Nephron (organoid): Measurements from ENCODE around the gene SYT12.

Source experiments
- H3K27ac Mint-ChIP-seq, 3 experiments: 2 replicates each; pipeline ENCODE4 v1.8.0; 2020; ENCODE audit warnings: mixed read lengths in 3 of 3, mild to moderate bottlenecking in 2 of 3, moderate library complexity in 1 of 3
- H3K27me3 Mint-ChIP-seq: 2 replicates; pipeline ENCODE4 v1.8.0; 2021; ENCODE audit warnings: low read depth, mild to moderate bottlenecking, moderate library complexity, mixed read lengths
- H3K36me3 Mint-ChIP-seq: 2 replicates; pipeline ENCODE4 v1.8.0; 2020; ENCODE audit warnings: low read depth, mixed read lengths
- H3K4me1 Mint-ChIP-seq: 2 replicates; pipeline ENCODE4 v1.8.0; 2020; ENCODE audit warnings: mixed read lengths
- H3K4me3 Mint-ChIP-seq, 3 experiments: 2 replicates each; pipeline ENCODE4 v1.8.0; 2020; ENCODE audit warnings: mild to moderate bottlenecking in 3 of 3, mixed read lengths in 3 of 3, moderate library complexity in 2 of 3
- H3K9me3 Mint-ChIP-seq: 2 replicates; pipeline ENCODE4 v1.8.0; 2020; ENCODE audit warnings: mixed read lengths
- TF ChIP-seq, protein P1 (sequence below), 3 experiments: fragments of 200-600 bp; sonication (generic); IDR thresholded peaks; one replicate each; pipeline ENCODE4 v1.5.0; 2021; ENCODE audit warnings: antibody characterized with exemption in 3 of 3; ENCODE audit not compliant: unreplicated experiment in 3 of 3

The SYT12 gene

DNA sequence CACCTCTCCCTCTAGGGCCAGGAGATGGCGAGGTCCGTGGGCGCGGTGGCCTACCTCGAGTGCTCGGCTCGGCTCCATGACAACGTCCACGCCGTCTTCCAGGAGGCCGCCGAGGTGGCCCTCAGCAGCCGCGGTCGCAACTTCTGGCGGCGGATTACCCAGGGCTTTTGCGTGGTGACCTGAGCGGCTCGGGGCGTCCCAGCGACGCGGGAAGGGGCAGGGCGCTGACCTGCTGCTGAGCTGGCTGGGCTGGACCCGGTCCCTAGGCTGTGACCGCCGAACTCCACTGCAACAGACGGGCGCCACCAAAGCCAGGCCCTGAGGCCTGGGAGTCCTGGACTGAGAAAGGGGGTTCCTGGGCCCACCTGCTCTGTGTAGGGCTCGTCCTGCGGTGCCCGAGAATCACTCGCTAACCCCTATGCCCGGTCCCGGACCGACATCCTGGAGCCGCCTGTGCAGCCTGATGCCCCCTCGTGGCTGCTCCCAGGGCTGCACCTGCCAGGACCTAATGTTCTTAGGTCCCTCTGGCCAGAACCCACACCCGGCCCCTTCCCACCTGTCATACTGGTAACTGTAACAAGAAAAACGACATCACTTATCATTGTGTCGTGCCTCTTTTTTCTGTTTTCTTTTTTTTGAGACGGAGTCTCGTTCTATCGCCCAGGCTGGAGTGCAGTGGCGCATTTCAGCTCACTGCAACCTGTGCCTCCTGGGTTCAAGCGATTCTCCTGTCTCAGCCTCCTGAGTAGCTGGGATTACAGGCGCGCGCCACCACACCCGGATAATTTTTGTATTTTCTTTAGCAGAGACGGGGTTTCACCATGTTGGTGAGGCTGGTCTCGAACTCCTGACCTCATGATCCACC, 48.7 kb downstream of the SYT12 start:
- peaks cover 15% of the 10 kb centered on the region for H3K27me3 Mint-ChIP-seq
- H3K9me3 Mint-ChIP-seq: no peaks in the 10 kb centered on the region
- TF ChIP-seq, protein P1, sequence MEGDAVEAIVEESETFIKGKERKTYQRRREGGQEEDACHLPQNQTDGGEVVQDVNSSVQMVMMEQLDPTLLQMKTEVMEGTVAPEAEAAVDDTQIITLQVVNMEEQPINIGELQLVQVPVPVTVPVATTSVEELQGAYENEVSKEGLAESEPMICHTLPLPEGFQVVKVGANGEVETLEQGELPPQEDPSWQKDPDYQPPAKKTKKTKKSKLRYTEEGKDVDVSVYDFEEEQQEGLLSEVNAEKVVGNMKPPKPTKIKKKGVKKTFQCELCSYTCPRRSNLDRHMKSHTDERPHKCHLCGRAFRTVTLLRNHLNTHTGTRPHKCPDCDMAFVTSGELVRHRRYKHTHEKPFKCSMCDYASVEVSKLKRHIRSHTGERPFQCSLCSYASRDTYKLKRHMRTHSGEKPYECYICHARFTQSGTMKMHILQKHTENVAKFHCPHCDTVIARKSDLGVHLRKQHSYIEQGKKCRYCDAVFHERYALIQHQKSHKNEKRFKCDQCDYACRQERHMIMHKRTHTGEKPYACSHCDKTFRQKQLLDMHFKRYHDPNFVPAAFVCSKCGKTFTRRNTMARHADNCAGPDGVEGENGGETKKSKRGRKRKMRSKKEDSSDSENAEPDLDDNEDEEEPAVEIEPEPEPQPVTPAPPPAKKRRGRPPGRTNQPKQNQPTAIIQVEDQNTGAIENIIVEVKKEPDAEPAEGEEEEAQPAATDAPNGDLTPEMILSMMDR (IDR thresholded peaks at IDR 0.05; ENCODE audit: unreplicated experiment in 3 of 3): peak; percentile 65 to 76 (median 69)
- no peaks in the 10 kb centered on the region for H3K4me1 Mint-ChIP-seq
- H3K4me3 Mint-ChIP-seq: no peak overlapping the region
- H3K27ac Mint-ChIP-seq: no peak overlapping the region
- no peaks in the 10 kb centered on the region for H3K36me3 Mint-ChIP-seq

DNA sequence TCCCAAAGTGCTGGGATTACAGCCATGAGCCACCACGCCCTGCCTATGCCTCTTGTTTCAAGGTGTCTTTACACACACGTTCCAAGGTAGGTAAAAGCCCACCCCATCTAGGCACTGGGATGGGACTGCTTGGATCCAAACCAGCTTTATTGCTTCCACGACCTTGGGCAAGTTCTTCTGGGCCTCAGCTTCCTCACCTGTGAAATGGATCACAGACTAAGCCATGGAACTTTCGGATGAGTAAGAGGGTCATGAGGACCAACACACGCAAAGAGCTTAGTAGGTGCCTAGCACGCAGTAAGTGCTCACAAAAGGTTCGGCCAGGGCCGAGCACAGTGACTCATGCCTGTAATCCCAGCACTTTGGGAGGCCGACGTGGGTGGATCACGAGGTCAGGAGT, 49.4 kb downstream of the SYT12 start:
- H3K27me3 Mint-ChIP-seq: peaks cover 15% of the 10 kb centered on the region
- TF ChIP-seq, protein P1 (IDR thresholded peaks at IDR 0.05; ENCODE audit: unreplicated experiment in 3 of 3): no peak
- H3K9me3 Mint-ChIP-seq: no peaks in the 10 kb centered on the region
- no peaks in the 10 kb centered on the region for H3K4me1 Mint-ChIP-seq
- H3K27ac Mint-ChIP-seq: no peak overlapping the region
- no peaks in the 10 kb centered on the region for H3K36me3 Mint-ChIP-seq
- no peak overlapping the region for H3K4me3 Mint-ChIP-seq

DNA sequence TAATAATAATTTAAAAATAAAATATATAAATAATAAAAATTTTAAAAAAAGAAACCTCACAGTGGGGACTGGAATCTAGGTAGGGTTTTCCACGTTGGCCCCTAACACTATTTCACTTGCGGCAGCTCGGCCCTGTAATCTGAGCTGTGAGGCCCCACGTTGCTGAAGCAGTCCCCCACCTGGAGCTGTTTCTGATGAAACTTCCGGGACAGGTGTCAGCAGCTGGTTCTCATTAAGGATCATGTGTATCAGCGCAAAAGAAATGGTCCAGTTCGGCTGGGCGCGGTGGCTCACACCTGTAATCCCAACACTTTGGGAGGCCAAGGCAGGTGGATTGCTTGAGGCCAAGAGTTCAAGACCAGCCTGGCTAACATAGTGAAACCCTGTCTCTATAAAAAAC, 51.0 kb downstream of the SYT12 start:
- no peaks in the 10 kb centered on the region for H3K36me3 Mint-ChIP-seq
- no peak overlapping the region for H3K4me3 Mint-ChIP-seq
- no peaks in the 10 kb centered on the region for H3K9me3 Mint-ChIP-seq
- H3K27ac Mint-ChIP-seq: no peak overlapping the region
- peaks cover under 1% of the 10 kb centered on the region for H3K4me1 Mint-ChIP-seq
- TF ChIP-seq, protein P1 (IDR thresholded peaks at IDR 0.05; ENCODE audit: unreplicated experiment in 3 of 3): no peak
- peaks cover 12% of the 10 kb centered on the region for H3K27me3 Mint-ChIP-seq

DNA sequence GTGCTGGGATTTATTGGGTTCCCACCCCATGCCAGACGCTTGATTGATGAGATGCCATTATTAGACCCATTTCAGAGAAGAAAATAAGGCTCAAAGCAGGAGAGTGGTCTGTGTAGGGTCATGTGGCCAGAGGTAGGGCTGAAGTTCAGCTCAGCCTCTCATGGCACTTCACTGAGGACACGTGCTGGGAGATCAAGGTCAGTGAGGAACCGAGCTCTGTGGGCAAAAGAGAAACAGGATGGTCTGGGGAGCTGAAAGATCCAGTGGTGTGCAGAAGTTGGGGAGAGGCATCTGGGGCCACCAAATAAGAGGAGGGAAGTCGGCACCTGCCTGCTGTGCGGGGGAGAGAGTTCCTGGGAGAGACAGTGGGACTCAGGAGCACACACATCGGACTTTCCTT, 53.3 kb downstream of the SYT12 start:
- no peak overlapping the region for H3K4me3 Mint-ChIP-seq

DNA sequence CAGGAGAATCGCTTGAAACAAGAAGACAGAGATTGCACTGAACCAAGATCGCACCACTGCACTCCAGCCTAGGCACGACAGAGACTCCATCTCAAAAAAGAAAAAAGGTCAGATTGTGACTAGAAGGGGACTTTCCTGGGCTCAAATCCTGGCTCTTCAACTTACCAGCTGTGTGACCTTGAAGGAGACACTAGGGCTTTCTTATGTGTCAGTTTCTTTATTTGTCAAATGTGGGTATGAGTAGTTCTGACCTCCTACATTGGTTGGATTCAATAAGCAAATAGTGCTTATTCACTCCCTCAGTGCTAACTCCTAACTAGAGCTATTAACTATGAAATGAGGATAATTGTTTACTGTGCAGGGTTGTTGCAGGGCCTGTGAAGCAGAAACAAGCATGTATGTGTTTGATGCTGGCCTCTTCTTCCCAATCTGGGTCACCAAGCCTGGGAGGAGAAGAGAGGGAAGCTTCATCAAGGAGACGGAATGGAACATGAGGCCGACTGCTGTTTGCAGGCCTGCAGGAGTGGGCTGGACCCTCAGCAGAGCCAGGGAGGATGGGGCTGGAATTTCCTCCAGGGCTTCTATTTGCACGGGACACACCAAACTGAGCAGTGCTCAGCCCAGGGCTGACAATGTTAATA, 56.3 kb downstream of the SYT12 start:
- H3K27me3 Mint-ChIP-seq: peaks cover 7% of the 10 kb centered on the region

More for the DNA sequence above, 53.3 kb downstream of the SYT12 start:
- TF ChIP-seq, protein P1 (IDR thresholded peaks at IDR 0.05; ENCODE audit: unreplicated experiment in 3 of 3): no peak
- Mint-ChIP-seq H3K36me3 (no peaks in the 10 kb centered on the region), H3K27ac (no peak overlapping the region), H3K27me3 (peaks cover 4% of the 10 kb centered on the region), H3K9me3 (no peaks in the 10 kb centered on the region), H3K4me1 (peaks cover 5% of the 10 kb centered on the region)

More for the DNA sequence above, 56.3 kb downstream of the SYT12 start:
- no peak overlapping the region for H3K27ac Mint-ChIP-seq
- TF ChIP-seq, protein P1 (IDR thresholded peaks at IDR 0.05; ENCODE audit: unreplicated experiment in 3 of 3): no peak
- H3K4me3 Mint-ChIP-seq: no peak overlapping the region
- H3K4me1 Mint-ChIP-seq: peaks cover 10% of the 10 kb centered on the region
- no peaks in the 10 kb centered on the region for H3K9me3 Mint-ChIP-seq
- H3K36me3 Mint-ChIP-seq: no peaks in the 10 kb centered on the region
